ENCODE measurements around the gene P2RX4.
"Not testable (repeated sequence)": the region's sequence is repeated elsewhere in the genome, so short reads cannot be mapped to it uniquely, and the experiment has no call there.

Gene P2RX4

GRCh38 chr12:121209624-121210572 is at the start of gene P2RX4:
P2RX4 (plus strand) TSS chr12:121210129; CDS start chr12:121210165, 36 bp downstream.
- peak within 1 kb of the TSS; percentile 89 for H3K27ac ChIP-seq

GRCh38 chr12:121162384-121162783 is 47.5 kb upstream of the P2RX4 start:
- no peak overlapping the region for H3K27ac ChIP-seq
- no peak for TF ChIP-seq CTCF (conservative IDR thresholded peaks at IDR 0.05)

More at GRCh38 chr12:121209624-121210572, at the start of gene P2RX4:
- TF ChIP-seq CTCF (conservative IDR thresholded peaks at IDR 0.05): peak; percentile 62

GRCh38 chr12:121162985-121163384 is 46.9 kb upstream of the P2RX4 start:
- no peak for TF ChIP-seq CTCF (conservative IDR thresholded peaks at IDR 0.05)
- no peak overlapping the region for H3K27ac ChIP-seq

- H3K27ac ChIP-seq: not testable (repeated sequence)
Measured at GRCh38 chr12:121164839-121165238, 45.1 kb upstream of the P2RX4 start.

- H3K27ac ChIP-seq: no peak overlapping the region
- no peak for TF ChIP-seq CTCF (conservative IDR thresholded peaks at IDR 0.05)
Measured at GRCh38 chr12:121165316-121165715, 44.6 kb upstream of the P2RX4 start.

GRCh38 chr12:121166356-121166755 is 43.6 kb upstream of the P2RX4 start:
- no peak overlapping the region for H3K27ac ChIP-seq
- TF ChIP-seq CTCF (conservative IDR thresholded peaks at IDR 0.05): no peak

- no peak for TF ChIP-seq CTCF (conservative IDR thresholded peaks at IDR 0.05)
- no peak overlapping the region for H3K27ac ChIP-seq
Measured at GRCh38 chr12:121167232-121167820, 42.6 kb upstream of the P2RX4 start.

GRCh38 chr12:121167951-121168350 is 42.0 kb upstream of the P2RX4 start:
- no peak overlapping the region for H3K27ac ChIP-seq
- TF ChIP-seq CTCF (conservative IDR thresholded peaks at IDR 0.05): no peak
